Activated CD4-positive, CD25-positive, alpha-beta regulatory T cell (primary cell): ENCODE results near the gene SUN5.

ENCODE experiments used
- DNase-seq, 4 experiments: peaks; one replicate each; lab custom pipeline; 2025; lab: John Stamatoyannopoulos, UW

SUN5 gene

DNA sequence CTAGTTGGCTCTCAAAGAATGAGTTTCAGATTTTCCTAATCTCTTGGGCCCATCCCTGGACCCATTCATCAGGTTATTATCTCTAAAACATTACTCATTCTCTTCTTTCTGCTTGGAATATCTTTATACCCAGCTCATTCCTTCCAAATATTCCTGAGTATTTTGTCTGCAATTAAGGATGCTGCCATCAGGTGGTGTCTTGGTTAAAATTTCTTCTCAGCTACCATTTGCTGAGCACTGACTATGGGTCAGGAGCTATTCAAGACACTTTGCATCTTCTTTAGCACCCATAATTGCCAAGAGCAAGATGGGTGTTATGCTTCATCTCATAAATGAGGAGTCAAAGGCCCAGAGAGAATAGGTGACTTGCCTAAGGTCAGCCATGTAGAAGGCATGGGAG lies 8.4 kb downstream of the SUN5 start:
- DNase-seq = no peak

DNA sequence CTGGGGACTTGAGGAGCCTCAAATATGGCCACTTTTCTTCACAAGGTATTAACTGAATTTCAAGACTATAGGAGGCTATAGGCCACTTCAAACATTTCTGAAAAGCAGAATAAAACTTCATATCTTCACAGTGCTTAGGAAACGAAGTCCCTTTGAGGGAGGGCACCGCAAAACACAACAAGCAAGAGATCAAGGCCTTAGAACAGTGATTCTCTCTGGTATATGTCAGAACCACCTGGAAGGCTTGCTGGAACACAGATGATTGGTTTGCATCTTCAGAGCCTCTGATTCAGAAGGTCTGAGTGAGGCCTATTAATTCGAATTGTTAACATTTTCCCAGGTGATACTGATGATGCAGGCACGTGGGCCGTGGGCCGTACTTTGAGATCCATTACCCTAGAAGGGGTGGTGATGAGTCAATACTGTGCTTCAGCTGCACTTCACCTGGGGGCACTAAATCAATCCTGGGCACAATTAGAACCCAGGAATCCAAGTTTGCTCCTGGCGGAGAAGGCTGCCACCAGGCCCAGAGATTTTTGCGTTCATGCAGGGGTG lies 10.7 kb downstream of the SUN5 start:
- no peak for DNase-seq

DNA sequence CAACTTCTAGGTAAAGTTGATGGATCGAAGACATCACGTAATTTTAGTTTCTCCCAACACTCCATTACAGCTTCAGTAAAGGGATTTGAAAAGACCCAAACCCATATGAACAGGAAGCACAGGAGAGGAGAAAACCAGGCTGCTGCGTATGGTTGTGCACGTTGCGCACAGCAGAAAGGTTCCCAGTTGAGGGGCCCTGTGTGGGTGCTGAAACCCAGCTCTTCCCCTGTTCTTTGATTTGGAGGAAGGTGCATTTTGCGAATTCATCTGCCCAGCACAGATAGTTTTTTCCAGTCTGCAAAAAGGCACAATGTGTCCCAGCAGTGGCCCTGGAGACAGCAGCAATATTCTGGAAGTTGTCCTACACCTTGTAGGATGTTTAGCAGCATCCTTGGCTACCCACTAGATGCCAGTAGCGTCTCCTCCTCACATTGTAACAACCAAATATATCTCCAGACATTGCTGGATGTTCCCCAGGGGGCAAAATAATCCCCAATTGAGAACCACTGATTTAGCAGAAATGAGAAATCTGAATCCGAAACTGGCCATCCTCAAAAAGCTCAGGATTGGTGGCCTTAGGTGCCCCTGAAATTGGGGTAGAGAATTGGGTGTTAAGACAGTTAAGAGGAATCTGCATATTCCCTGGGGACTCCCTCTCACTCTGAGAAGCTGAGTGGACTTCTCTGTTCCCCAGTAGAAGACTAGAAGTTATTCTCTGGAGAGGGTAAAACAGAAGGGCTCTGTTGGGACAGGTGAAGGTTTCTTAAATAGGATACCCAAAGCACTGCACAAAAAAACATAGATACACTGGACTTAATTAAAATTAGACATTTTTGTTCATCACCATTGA lies 12.2 kb downstream of the SUN5 start:
- no peak for DNase-seq

DNA sequence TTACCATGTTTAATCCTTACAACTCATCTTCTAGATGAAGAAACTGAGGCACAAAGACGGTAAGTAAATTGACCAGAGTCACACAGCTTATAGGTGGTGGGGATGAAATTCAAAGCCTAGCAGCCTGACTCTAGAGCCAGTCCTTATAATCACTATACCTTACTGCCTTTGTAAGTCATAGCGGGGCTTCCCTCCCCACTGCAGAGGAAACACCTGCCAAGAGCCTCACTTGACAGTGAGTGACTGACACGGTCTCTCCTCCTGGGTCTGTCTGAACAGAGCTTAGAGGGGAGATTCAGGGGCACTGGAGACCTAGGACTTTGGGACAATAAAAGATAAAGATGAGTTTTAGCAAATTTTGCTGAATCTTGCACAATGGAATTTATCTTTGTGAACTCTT lies 12.8 kb downstream of the SUN5 start:
- DNase-seq = no peak

DNA sequence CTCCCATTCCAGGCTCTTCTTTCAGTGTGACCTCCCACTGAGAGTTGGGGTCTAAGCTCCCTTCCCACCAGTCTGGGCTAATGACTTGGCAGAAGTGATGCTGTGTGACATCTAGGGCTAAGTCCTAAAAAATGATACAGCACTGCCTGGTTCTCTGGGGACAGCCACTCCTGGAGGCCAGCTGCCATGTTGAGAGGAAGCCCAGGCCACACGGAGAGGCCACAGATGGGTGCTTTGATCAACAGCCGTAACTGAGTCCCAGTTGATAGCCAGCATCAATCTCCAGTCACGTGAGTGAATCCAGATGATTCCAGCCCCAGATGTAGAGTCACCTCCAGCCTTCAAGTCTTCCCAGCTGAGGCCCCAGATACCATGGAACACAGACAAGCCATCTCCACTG lies 13.8 kb downstream of the SUN5 start:
- DNase-seq = no peak

- no peak for DNase-seq
Observed at GRCh38 chr20:32989507-32990283, 14.5 kb downstream of the SUN5 start.

- no peak for DNase-seq
Observed at GRCh38 chr20:32988008-32988407, 16.2 kb downstream of the SUN5 start.

DNA sequence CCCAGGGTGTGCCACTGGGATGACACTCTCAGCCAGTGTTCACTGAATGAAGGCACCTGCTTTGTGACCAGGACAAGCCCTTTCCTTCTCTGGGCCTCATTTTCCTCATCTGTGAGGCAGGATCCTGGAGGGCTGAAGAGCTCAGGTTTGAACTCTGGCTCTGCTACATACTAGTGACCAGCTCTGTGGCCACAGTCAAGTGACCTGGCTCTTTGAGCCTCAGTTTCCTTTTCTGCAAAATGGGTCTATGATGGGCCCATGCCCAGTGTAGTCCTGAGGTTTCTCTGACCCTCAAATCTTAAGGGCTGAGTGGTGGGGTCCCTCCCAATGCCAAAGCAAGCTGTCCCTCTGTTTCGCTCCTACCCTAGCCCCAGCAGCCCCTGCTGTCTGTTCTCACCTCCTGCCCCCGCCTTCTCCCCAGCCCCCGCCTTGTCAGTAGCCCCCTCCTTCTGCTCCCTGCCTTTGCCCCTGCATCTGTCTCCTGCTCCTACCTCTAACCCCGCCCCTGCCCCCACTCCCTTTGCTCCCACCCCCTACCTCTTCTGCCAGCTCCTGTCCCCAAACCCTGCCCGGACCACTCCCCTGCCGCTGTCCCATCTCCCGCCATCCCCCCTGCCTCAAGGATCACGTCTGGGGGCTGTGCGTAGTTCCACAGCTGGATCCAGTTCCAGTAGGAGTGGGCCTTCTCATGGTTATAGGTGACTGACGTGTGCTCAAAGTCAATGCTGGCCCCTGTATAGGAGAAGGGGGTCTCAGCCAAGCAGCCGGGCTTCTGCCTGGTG lies 17.0 kb downstream of the SUN5 start:
- DNase-seq = no peak

DNA sequence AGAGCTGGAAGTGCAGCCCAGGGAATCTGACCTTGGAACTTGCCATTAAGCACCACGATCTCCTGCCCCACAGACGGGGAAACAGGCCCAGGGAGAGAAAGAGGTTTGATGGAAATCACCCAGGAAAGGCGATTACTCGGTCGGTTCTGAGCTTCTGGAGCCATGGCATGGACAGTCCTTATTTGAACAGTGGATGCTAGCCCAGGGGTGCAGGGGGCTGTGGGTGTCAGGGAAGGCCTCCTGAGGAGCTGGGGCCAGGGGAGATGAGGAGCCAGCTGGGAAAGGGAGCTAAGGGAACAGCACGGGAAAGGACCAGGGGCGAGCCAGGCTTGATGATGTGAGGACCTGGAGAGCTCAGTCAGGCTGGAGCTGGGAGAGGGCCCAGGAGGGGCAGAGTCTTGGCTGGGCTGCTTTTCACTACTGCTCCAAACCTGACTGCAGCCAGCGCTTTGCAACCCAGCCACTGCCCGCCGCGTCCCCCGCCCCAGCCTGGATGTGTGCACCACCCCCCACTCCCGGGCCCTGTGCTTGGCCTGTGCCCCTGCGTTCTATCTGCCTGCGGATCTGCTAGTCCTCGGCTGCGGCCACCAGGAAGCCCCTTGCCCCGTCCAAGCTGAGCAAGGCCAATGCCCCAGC lies 17.8 kb downstream of the SUN5 start:
- no peak for DNase-seq

GRCh38 chr20:32985596-32985995 lies 18.6 kb downstream of the SUN5 start:
- DNase-seq = no peak

- no peak for DNase-seq
Observed at GRCh38 chr20:32984631-32985354, 19.4 kb downstream of the SUN5 start.

GRCh38 chr20:32984196-32984595 lies 20.0 kb downstream of the SUN5 start:
- DNase-seq = no peak

DNA sequence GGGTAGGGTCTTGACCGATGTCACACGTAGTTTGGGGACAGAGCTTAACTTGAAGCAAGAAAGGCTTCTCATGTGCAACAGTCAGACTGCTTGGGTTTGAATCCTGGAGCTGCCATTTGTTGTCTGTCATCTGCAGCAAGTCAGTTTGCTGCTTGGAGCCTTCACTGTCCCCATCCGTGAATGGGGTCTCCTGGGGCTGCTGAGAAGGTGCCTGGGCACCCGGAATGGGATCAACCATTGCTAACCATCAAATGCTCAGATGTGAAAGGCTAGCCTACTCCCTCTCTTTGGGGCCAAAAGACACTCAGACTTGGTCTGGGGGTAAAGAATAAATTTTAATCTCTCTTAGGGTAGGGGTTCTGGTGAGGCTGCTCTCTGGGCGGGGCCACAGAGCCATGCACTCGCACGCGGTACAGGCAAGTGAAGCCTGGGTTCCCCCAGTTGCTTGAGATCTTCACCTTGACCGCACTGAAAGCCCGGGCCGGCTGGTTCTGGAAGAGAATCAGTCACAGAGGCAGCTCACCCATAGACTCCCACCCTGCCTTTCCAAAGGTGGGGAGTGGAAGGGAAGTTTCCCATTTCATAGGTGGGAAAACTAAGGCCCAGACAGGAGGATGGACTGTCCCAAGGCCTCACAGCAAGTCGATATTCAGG lies 20.6 kb downstream of the SUN5 start:
- no peak for DNase-seq

GRCh38 chr20:32982617-32983458 lies 21.4 kb downstream of the SUN5 start:
- DNase-seq = no peak

DNA sequence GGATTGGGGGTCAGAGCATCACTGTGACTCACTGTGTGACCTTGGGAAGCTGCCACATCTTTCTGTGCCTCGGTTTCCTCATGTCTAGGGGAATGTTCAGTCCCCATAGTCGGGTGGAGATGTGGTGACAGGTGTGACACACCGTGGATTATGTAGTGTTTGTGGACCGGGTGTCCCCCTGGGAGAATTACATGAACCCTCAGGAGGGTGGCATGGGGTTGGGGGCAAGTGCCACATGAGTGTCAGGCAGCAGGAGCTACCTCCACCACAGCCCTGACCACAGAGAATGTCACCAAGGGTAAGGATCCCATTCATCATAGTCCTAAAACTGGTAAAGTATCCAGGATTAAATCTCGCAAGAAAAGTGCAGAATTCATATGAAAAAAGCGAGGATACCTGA lies 23.2 kb downstream of the SUN5 start:
- DNase-seq = no peak

- no peak for DNase-seq
Observed at GRCh38 chr20:32980131-32980941, 23.9 kb downstream of the SUN5 start.

- no peak for DNase-seq
Observed at GRCh38 chr20:32979201-32979998, 24.8 kb downstream of the SUN5 start.

DNA sequence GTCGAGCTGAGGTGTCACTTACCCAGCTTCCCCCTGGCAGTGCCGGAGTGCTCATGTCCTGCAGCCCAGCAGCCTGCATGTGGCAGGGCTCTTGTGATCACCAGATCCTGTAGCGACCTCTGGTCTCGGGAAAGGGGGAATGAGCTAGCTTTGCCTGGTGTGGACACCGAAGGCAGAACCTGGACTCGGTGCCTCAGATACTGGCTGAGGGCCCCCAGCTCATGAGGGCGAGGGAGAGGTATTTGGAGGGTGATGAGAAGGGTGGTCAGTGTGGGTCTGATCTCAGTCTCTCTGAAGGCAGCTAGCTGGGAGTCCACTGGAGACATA lies 26.3 kb downstream of the SUN5 start:
- DNase-seq = no peak
